Prostate gland (tissue), 2 donors: ENCODE results near the gene SLCO2B1. TPM values are rescaled to one million over a fixed set of nuclear protein-coding genes. Genes with fewer than 3 reads are reported as not detected.

Experiments
- DNase-seq: peaks from one replicate; pipeline ENCODE4 v3.0.0-alpha.2; 2019; ENCODE audit warnings: low spot score
- H3K27ac ChIP-seq, 2 donors: fragments of 200-600 bp; sonication (generic); 2 replicates each; pipeline ENCODE4 v1.5.1; 2017 to 2019
- H3K27me3 ChIP-seq: fragments of 200-600 bp; sonication (generic); replicated peaks from 2 replicates; pipeline ENCODE4 v1.5.1; 2019; ENCODE audit not compliant: insufficient read depth
- H3K36me3 ChIP-seq, 2 donors: fragments of 200-600 bp; sonication (generic); 1 replicate in 1 of 2; 2 replicates in 1 of 2; pipeline versions ENCODE4 v1.5.1 to v1.8.1; 2017 to 2019
- H3K4me1 ChIP-seq: fragments of 200-600 bp; sonication (generic); replicated peaks from 2 replicates; pipeline ENCODE4 v1.5.1; 2019
- H3K4me3 ChIP-seq, 2 donors: fragments of 200-600 bp; sonication (generic); 2 replicates each; pipeline ENCODE4 v1.5.1; 2017 to 2019
- H3K9me3 ChIP-seq: fragments of 200-600 bp; sonication (generic); 2 replicates; pipeline ENCODE4 v1.5.1; 2017
- CTCF ChIP-seq, 4 experiments: fragments of 200-600 bp in 2 of 4; fragments of 450-650 bp in 2 of 4; sonication (generic) in 2 of 4; IDR thresholded peaks; 1 replicate in 3 of 4; 2 replicates in 1 of 4; pipeline ENCODE4 v1.5.1; 2016 to 2019; ENCODE audit warnings: antibody characterized with exemption in 4 of 4, mild to moderate bottlenecking in 2 of 4, moderate library complexity in 2 of 4
- POLR2A ChIP-seq: fragments of 450-650 bp; IDR thresholded peaks from one replicate; pipeline ENCODE4 v1.6.1; 2016; ENCODE audit warnings: antibody characterized with exemption, mild to moderate bottlenecking
- POLR2AphosphoS5 ChIP-seq: sonication (generic); formaldehyde crosslinking; IDR thresholded peaks from one replicate; pipeline ENCODE4 v1.6.1; 2017; ENCODE audit warnings: antibody characterized with exemption
- whole genome bisulfite sequencing: methylation state at CpG from one replicate; pipeline ENCODE4 v1.1.5; 2018; 5-methylcytosine and 5-hydroxymethylcytosine counted together
- intact Hi-C: fragments of 100-400 bp; cut with DNase I; formaldehyde crosslinking; loops from one replicate; pipeline ENCODE4 v1.14.2; 2022
- total RNA-seq, 2 donors: library from RNA; depleted of rRNA; stranded (reverse); fragments of >200 nt; gene quantifications; one replicate each; pipeline ENCODE4 v1.1.0, GENCODE V29; 2016

The SLCO2B1 gene
- total RNA-seq, 2 donors from 2014 or later, result 6.1 to 32.0 TPM

GRCh38 chr11:75184051-75184450 is 33.1 kb downstream of the SLCO2B1 start:
- Histone ChIP-seq H3K27me3 (no peaks in the 10 kb centered on the region), H3K9me3 (no peaks in the 10 kb centered on the region), H3K36me3 (no peaks in the 10 kb centered on the region), H3K4me3 (no peak overlapping the region), H3K27ac (no peak overlapping the region), H3K4me1 (no peaks in the 10 kb centered on the region)
- WGBS, result 85% methylated on average over 4 of the region's 4 CpGs
- intact Hi-C loops, result no loop called here
- no peak for DNase-seq
- no peak for TF ChIP-seq POLR2A

- Histone ChIP-seq H3K36me3 (no peaks in the 10 kb centered on the region), H3K27ac (no peak overlapping the region), H3K4me1 (no peaks in the 10 kb centered on the region), H3K9me3 (no peaks in the 10 kb centered on the region), H3K4me3 (no peak overlapping the region), H3K27me3 (no peaks in the 10 kb centered on the region)
- intact Hi-C loops, result no loop called here
- no peak for DNase-seq
- no peak for TF ChIP-seq POLR2AphosphoS5
- TF ChIP-seq CTCF (IDR thresholded peaks at IDR 0.05), result no peak
- no peak for TF ChIP-seq POLR2A
- 61% methylated on average over 3 of the region's 3 CpGs for WGBS
Observed at GRCh38 chr11:75184757-75185425, 34.0 kb downstream of the SLCO2B1 start.

- H3K27me3 ChIP-seq, result no peaks in the 10 kb centered on the region
Observed at GRCh38 chr11:75185866-75186265, 35.0 kb downstream of the SLCO2B1 start.

GRCh38 chr11:75186999-75187398 is 36.1 kb downstream of the SLCO2B1 start:
- no peak overlapping the region for H3K27ac ChIP-seq
- H3K4me1 ChIP-seq, result no peaks in the 10 kb centered on the region
- no peak for DNase-seq
- 94% methylated on average over 4 of the region's 4 CpGs for WGBS
- no peaks in the 10 kb centered on the region for H3K9me3 ChIP-seq
- H3K4me3 ChIP-seq, result no peak overlapping the region
- H3K27me3 ChIP-seq, result no peaks in the 10 kb centered on the region
- no peaks in the 10 kb centered on the region for H3K36me3 ChIP-seq
- intact Hi-C loops, result no loop called here
- TF ChIP-seq CTCF (IDR thresholded peaks at IDR 0.05), result no peak
- TF ChIP-seq POLR2AphosphoS5, result no peak
- TF ChIP-seq POLR2A, result no peak

More at GRCh38 chr11:75185866-75186265, 35.0 kb downstream of the SLCO2B1 start:
- Histone ChIP-seq H3K27ac (no peak overlapping the region), H3K4me3 (no peak overlapping the region), H3K9me3 (no peaks in the 10 kb centered on the region), H3K4me1 (no peaks in the 10 kb centered on the region), H3K36me3 (no peaks in the 10 kb centered on the region)
- DNase-seq, result no peak
- 74% methylated on average over 3 of the region's 3 CpGs for WGBS
- intact Hi-C loops, result no loop called here
- TF ChIP-seq POLR2AphosphoS5, result no peak

- no peak for TF ChIP-seq POLR2A
- no peak for TF ChIP-seq CTCF (IDR thresholded peaks at IDR 0.05)
- TF ChIP-seq POLR2AphosphoS5, result no peak
- 87% methylated on average over 4 of the region's 4 CpGs for WGBS
- Histone ChIP-seq H3K9me3 (no peaks in the 10 kb centered on the region), H3K27me3 (no peaks in the 10 kb centered on the region), H3K36me3 (no peaks in the 10 kb centered on the region), H3K27ac (no peak overlapping the region), H3K4me1 (no peaks in the 10 kb centered on the region), H3K4me3 (no peak overlapping the region)
- no peak for DNase-seq
- intact Hi-C loops, result no loop called here
Observed at GRCh38 chr11:75188671-75189070, 37.8 kb downstream of the SLCO2B1 start.

- Histone ChIP-seq H3K9me3 (no peaks in the 10 kb centered on the region), H3K4me3 (no peak overlapping the region), H3K4me1 (no peaks in the 10 kb centered on the region), H3K27ac (no peak overlapping the region), H3K27me3 (no peaks in the 10 kb centered on the region), H3K36me3 (no peaks in the 10 kb centered on the region)
- 95% methylated on average over 5 of the region's 5 CpGs for WGBS
- TF ChIP-seq CTCF (IDR thresholded peaks at IDR 0.05), result no peak
- no peak for TF ChIP-seq POLR2A
- TF ChIP-seq POLR2AphosphoS5, result no peak
- intact Hi-C loops, result no loop called here
- no peak for DNase-seq
Observed at GRCh38 chr11:75189108-75189507, 38.2 kb downstream of the SLCO2B1 start.
